Hepatocyte (in vitro differentiated cells): ENCODE data around the gene PCNT.

Experiments used
- CTCF ChIP-seq: fragments of 200-600 bp; sonication (generic); IDR thresholded peaks from 2 replicates; pipeline ENCODE4 v1.5.1; 2016; ENCODE audit warnings: antibody characterized with exemption, mild to moderate bottlenecking; ENCODE audit not compliant: poor library complexity
- EZH2 ChIP-seq: fragments of 200-600 bp; sonication (generic); IDR thresholded peaks from 2 replicates; pipeline ENCODE4 v1.6.1; 2016; ENCODE audit warnings: antibody characterized with exemption, mild to moderate bottlenecking, borderline replicate concordance
- EZH2phosphoT487 ChIP-seq: fragments of 200-600 bp; sonication (generic); IDR thresholded peaks from one replicate; pipeline ENCODE4 v1.6.1; 2018; ENCODE audit warnings: antibody characterized with exemption, mild to moderate bottlenecking, low read depth, moderate library complexity; ENCODE audit not compliant: unreplicated experiment, severe bottlenecking

- TF ChIP-seq EZH2 (no peak), CTCF (no peak), EZH2phosphoT487 (no peak)
Measured at GRCh38 chr21:46422636-46423241, 98.8 kb downstream of the PCNT start.
